MM.1S (cell line): ENCODE data around the gene WDR43.

ENCODE experiments used
- DNase-seq: peaks from one replicate; pipeline ENCODE4 v3.0.0-alpha.2; 2015
- H2AFZ ChIP-seq: fragments of 300-600 bp; sonication (generic); 2 replicates; pipeline ENCODE4 v1.6.0; 2016; ENCODE audit warnings: antibody characterized with exemption, low read length
- H3F3A ChIP-seq: fragments of 300-600 bp; sonication (generic); 2 replicates; pipeline ENCODE4 v1.6.1; 2016; ENCODE audit warnings: mild to moderate bottlenecking, antibody characterized with exemption, low read length, moderate library complexity, mixed read lengths; ENCODE audit not compliant: insufficient read depth
- H3K27ac ChIP-seq: fragments of 300-600 bp; sonication (generic); 2 replicates; pipeline ENCODE4 v1.5.1; 2016; ENCODE audit warnings: mild to moderate bottlenecking, low read length
- H3K27me3 ChIP-seq: fragments of 300-600 bp; sonication (generic); replicated peaks from 2 replicates; pipeline ENCODE4 v1.6.0; 2016; ENCODE audit warnings: low read length; ENCODE audit not compliant: insufficient read depth
- H3K36me3 ChIP-seq: fragments of 300-600 bp; sonication (generic); replicated peaks from 2 replicates; pipeline ENCODE4 v1.6.1; 2016; ENCODE audit warnings: mild to moderate bottlenecking, low read length, mixed read lengths; ENCODE audit not compliant: insufficient read depth
- H3K4me1 ChIP-seq: fragments of 300-600 bp; sonication (generic); 2 replicates; pipeline ENCODE4 v1.6.1; 2016; ENCODE audit warnings: low read length, mixed read lengths
- H3K4me2 ChIP-seq: fragments of 300-600 bp; sonication (generic); 2 replicates; pipeline ENCODE4 v1.6.0; 2016; ENCODE audit warnings: low read depth, low read length
- H3K4me3 ChIP-seq: fragments of 300-600 bp; sonication (generic); 2 replicates; pipeline ENCODE4 v1.5.1; 2016; ENCODE audit warnings: low read length, mixed read lengths
- H3K79me2 ChIP-seq: fragments of 300-600 bp; sonication (generic); 2 replicates; pipeline ENCODE4 v1.6.1; 2016; ENCODE audit warnings: mixed run types, low read length, mixed read lengths
- H3K9ac ChIP-seq: fragments of 300-600 bp; sonication (generic); 2 replicates; pipeline ENCODE4 v1.6.1; 2016; ENCODE audit warnings: low read length, mixed read lengths
- H3K9me2 ChIP-seq: fragments of 300-600 bp; sonication (generic); replicated peaks from 2 replicates; pipeline ENCODE4 v1.6.1; 2016; ENCODE audit warnings: mild to moderate bottlenecking, low read length, mixed read lengths; ENCODE audit not compliant: insufficient read depth
- H3K9me3 ChIP-seq: fragments of 300-600 bp; sonication (generic); replicated peaks from 2 replicates; pipeline ENCODE4 v1.6.1; 2016; ENCODE audit warnings: mild to moderate bottlenecking, low read length, mixed read lengths; ENCODE audit not compliant: insufficient read depth
- H4K20me1 ChIP-seq: fragments of 300-600 bp; sonication (generic); 2 replicates; pipeline ENCODE4 v1.6.1; 2016; ENCODE audit warnings: mild to moderate bottlenecking, low read length, moderate library complexity, mixed read lengths; ENCODE audit not compliant: insufficient read depth
- CTCF ChIP-seq: fragments of 300-600 bp; sonication (generic); IDR thresholded peaks from 2 replicates; pipeline ENCODE4 v1.5.1; 2016; ENCODE audit warnings: antibody characterized with exemption, low read length, mixed read lengths
- EZH2 ChIP-seq: fragments of 300-600 bp; sonication (generic); optimal IDR thresholded peaks from 2 replicates; pipeline ENCODE3; 2017; ENCODE audit warnings: low read depth, mild to moderate bottlenecking, antibody characterized with exemption, low read length, mixed read lengths
- EZH2phosphoT487 ChIP-seq: fragments of 300-600 bp; sonication (generic); IDR thresholded peaks from 2 replicates; pipeline ENCODE4 v1.6.1; 2018; ENCODE audit warnings: antibody characterized with exemption, low read length

Gene WDR43

GRCh38 chr2:28871620-28872019 is 22.8 kb upstream of the WDR43 start:
- H3K9ac ChIP-seq = no peak overlapping the region
- no peak overlapping the region for H3K27ac ChIP-seq
- no peaks in the 10 kb centered on the region for H3K27me3 ChIP-seq
- H3F3A ChIP-seq = 0 out of 2 replicates have a peak, but pooled peaks cover 4% of the 10 kb centered on the region
- no peak overlapping the region for H2AFZ ChIP-seq
- no peaks in the 10 kb centered on the region for H4K20me1 ChIP-seq
- TF ChIP-seq CTCF (no peak), EZH2 (no peak), EZH2phosphoT487 (no peak)
- peaks cover 35% of the 10 kb centered on the region for H3K79me2 ChIP-seq
- H3K4me3 ChIP-seq = no peak overlapping the region
- 0 out of 2 replicates have a peak, but pooled peaks cover 3% of the 10 kb centered on the region for H3K36me3 ChIP-seq
- no peak for DNase-seq
- peaks cover 10% of the 10 kb centered on the region for H3K4me1 ChIP-seq
- H3K9me2 ChIP-seq = no peaks in the 10 kb centered on the region
- no peaks in the 10 kb centered on the region for H3K9me3 ChIP-seq
- H3K4me2 ChIP-seq = no peak overlapping the region

- H3K4me3 ChIP-seq = no peak overlapping the region
- H3K9me2 ChIP-seq = no peaks in the 10 kb centered on the region
- no peak overlapping the region for H3K4me2 ChIP-seq
- H3K27me3 ChIP-seq = no peaks in the 10 kb centered on the region
- no peaks in the 10 kb centered on the region for H3K4me1 ChIP-seq
- no peak overlapping the region for H3K9ac ChIP-seq
- no peaks in the 10 kb centered on the region for H3F3A ChIP-seq
- no peak overlapping the region for H3K27ac ChIP-seq
- TF ChIP-seq CTCF = no peak
- TF ChIP-seq EZH2 = no peak
- TF ChIP-seq EZH2phosphoT487 = no peak
- no peak for DNase-seq
- no peak overlapping the region for H2AFZ ChIP-seq
- H3K79me2 ChIP-seq = no peaks in the 10 kb centered on the region
- H3K36me3 ChIP-seq = no peaks in the 10 kb centered on the region
- no peaks in the 10 kb centered on the region for H4K20me1 ChIP-seq
- no peaks in the 10 kb centered on the region for H3K9me3 ChIP-seq
Observed at GRCh38 chr2:28880193-28880592, 14.3 kb upstream of the WDR43 start.

- no peak overlapping the region for H3K27ac ChIP-seq
- peaks cover 5% of the 10 kb centered on the region; the same call in 1 of the 2 replicates for H3F3A ChIP-seq
- peaks cover 28% of the 10 kb centered on the region for H4K20me1 ChIP-seq
- no peak overlapping the region for H3K4me2 ChIP-seq
- no peaks in the 10 kb centered on the region for H3K36me3 ChIP-seq
- peaks cover 18% of the 10 kb centered on the region for H3K4me1 ChIP-seq
- no peak overlapping the region for H3K4me3 ChIP-seq
- H3K9me3 ChIP-seq = no peaks in the 10 kb centered on the region
- DNase-seq = no peak
- no peak for TF ChIP-seq EZH2
- TF ChIP-seq CTCF = no peak
- no peak for TF ChIP-seq EZH2phosphoT487
- H3K9me2 ChIP-seq = no peaks in the 10 kb centered on the region
- no peaks in the 10 kb centered on the region for H3K27me3 ChIP-seq
- H3K9ac ChIP-seq = no peak overlapping the region
- H3K79me2 ChIP-seq = peaks cover 41% of the 10 kb centered on the region
- no peak overlapping the region for H2AFZ ChIP-seq
Observed at GRCh38 chr2:28893488-28893887, 979 bp upstream of the WDR43 start.
